HG02885 (cell line): ENCODE data around the gene PCDHGB4.
A peak's percentile ranks its signal among the peaks of the same experiment; 100 is the strongest.
"Not testable (repeated sequence)": the region's sequence is repeated elsewhere in the genome, so short reads cannot be mapped to it uniquely, and the experiment has no call there.

Experiments
- ATAC-seq: cut with Tn5 transposase; IDR thresholded peaks from one replicate; pipeline ENCODE4 v1.9.1; 2021; ENCODE audit warnings: mild to moderate bottlenecking; ENCODE audit not compliant: unreplicated experiment, poor library complexity

Gene PCDHGB4

DNA sequence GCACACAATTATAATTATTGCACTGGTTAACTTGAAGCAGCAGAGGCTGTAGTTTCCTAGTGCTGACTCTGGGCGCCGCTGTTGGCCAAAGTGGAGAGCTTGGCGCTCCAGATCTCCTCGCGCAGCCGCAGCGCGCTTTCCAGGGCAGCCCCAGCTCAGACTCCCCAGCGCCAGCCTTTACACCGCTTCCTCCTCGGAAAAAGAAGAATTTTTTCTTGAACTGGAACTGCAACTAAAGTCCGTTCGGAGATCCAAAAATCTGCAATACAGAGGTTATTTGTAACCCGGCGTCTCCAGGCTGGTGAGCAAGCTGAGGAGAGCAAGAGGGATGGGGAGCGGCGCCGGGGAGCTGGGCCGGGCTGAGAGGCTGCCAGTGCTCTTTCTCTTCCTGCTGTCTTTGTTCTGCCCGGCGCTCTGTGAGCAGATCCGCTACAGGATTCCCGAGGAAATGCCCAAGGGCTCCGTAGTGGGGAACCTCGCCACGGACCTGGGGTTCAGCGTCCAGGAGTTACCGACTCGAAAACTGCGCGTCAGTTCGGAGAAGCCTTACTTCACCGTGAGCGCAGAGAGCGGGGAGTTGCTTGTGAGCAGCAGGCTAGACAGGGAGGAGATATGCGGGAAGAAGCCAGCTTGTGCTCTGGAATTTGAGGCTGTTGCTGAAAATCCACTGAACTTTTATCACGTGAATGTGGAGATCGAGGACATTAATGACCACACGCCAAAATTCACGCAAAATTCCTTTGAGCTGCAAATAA, at the start of gene PCDHGB4:
TSS of gene PCDHGB4 (plus strand) at position 142 of the 755 bp plus-strand sequence. CDS start at position 329, 187 bp downstream.
- ATAC-seq, result peak; percentile 79

DNA sequence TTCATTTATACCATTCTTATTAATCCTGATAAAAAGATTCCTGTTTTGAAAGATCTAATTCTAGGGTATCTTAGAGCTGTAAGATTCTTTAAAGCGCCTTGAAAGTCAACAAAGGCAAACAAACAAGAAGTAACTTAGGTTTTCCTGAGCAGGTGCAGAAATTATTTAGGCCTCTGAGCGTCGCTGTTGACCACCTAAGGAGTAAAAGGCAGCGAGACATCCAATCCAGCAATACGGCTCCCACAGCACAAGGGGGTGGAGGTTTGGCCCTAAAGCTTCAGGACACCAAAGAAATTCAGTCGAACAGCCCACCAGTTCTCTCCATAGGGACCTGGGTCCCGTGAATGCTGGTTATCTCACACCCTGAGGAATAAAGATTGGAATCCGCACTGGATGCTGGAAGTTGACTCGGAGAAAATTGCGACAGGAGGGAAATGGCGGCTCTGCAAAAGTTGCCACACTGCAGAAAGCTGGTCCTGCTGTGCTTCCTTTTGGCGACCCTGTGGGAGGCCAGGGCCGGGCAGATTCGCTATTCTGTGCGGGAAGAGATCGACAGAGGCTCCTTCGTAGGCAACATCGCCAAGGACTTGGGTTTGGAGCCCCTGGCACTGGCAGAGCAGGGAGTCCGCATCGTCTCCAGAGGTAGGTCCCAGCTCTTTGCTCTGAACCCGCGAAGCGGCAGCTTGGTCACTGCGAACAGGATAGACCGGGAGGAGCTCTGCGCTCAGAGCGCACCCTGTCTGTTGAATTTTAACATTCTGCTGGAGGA, 48.8 kb upstream of the PCDHGB4 start, which contains the start of gene PCDHGA2:
TSS of gene PCDHGA2 (plus strand) at position 223 of the 769 bp plus-strand sequence.
- no peak for ATAC-seq

DNA sequence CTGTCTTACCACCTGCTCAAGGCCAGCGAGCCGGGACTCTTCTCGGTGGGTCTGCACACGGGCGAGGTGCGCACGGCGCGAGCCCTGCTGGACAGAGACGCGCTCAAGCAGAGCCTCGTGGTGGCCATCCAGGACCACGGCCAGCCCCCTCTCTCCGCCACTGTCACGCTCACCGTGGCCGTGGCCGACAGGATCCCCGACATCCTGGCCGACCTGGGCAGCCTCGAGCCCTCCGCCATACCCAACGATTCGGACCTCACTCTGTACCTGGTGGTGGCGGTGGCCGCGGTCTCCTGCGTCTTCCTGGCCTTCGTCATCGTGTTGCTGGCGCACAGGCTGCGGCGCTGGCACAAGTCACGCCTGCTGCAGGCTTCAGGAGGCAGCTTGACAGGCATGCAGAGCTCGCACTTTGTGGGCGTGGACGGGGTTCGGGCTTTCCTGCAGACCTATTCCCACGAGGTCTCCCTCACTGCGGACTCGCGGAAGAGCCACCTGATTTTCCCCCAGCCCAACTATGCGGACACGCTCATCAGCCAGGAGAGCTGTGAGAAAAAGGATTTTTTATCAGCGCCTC, 46.6 kb upstream of the PCDHGB4 start:
- ATAC-seq, result not testable (repeated sequence)

DNA sequence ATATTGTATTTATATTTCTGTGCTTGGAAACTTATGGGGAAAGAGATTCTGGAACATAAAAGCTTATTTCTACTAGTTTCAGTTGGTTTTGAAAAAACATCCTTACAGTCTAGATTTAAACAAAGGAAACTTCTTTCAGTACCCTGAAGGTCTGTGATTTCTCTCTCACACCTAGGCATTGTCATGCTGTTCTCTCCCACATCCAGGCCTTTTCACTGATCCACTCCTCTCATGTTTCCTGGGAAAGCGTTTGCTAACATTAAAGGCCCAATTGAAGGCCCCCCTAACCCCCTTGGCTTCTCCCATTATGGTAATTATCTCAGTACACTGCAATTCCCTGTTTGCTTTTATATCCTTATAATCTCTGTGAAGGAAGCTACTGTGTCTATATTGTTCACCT, 44.7 kb upstream of the PCDHGB4 start:
- ATAC-seq, result no peak

DNA sequence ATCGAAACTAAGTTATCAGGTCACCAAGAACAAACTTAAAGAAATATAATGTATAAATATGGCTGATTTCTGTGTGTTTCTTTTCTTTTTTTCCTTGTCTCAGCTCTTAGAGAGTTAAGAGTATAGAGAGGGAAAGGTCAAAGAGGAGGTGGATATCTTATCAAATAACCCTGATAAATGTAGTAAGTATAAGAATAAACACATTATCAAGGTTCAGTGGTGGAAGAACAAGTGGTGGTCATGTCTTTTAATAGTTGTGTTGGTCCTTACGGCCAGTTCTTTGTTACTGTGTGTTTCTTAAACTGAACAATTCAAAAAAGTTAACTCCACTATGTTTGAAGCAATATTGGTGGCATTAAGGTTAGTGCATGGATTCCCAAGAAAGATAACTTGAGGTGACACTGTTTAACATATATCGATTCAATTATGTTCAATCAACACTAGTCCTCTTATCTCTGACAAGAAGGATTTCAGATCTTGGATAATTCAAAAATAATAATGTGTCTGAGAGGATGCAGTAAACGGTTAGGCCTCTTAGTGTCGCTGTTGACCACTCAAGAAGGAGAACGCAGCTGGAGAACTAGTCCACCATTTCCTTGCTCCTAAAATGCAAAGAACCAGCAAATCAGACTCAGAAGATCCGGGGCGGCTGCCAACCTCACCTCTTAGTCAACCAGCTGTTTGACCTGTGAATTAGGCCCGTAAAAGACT, 44.1 kb upstream of the PCDHGB4 start, which contains the start of gene PCDHGA3:
TSS of gene PCDHGA3 (plus strand) at position 588 of the 711 bp plus-strand sequence. CDS start 205 bp downstream, outside the sequence.
- ATAC-seq, result no peak

DNA sequence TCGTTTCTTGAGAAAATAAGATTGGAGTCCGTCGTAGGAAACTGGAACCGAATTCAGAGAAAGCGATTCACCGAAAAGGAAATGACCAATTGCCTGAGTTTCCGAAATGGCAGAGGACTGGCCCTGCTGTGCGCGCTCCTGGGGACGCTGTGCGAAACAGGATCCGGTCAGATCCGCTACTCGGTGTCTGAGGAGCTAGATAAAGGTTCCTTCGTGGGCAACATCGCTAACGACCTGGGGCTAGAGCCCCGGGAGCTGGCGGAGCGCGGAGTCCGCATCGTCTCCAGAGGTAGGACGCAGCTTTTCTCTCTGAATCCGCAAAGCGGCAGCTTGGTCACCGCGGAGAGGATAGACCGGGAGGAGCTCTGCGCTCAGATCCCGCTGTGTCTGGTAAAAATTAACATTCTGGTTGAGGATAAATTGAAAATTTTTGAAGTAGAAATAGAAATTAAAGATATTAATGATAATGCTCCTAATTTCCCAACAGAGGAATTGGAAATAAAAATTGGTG, 43.5 kb upstream of the PCDHGB4 start:
- no peak for ATAC-seq

DNA sequence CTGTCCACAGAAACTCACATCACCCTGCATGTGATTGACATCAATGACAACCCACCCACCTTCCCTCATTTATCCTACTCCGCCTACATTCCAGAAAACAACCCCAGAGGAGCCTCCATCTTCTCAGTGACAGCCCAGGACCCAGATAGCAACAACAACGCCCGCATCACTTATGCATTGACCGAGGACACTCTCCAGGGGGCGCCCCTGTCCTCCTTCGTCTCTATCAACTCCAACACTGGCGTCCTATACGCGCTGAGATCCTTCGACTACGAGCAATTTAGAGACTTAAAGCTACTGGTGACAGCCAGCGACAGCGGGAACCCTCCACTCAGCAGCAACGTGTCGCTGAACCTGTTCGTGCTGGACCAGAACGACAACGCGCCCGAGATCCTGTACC, 42.2 kb upstream of the PCDHGB4 start:
- ATAC-seq, result no peak

DNA sequence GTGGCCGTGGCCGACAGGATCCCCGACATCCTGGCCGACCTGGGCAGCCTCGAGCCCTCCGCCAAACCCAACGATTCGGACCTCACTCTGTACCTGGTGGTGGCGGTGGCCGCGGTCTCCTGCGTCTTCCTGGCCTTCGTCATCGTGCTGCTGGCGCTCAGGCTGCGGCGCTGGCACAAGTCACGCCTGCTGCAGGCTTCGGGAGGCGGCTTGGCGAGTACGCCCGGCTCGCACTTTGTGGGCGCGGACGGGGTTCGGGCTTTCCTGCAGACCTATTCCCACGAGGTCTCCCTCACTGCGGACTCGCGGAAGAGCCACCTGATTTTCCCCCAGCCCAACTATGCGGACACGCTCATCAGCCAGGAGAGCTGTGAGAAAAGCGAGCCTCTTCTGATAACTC, 41.5 kb upstream of the PCDHGB4 start:
- not testable (repeated sequence) for ATAC-seq

DNA sequence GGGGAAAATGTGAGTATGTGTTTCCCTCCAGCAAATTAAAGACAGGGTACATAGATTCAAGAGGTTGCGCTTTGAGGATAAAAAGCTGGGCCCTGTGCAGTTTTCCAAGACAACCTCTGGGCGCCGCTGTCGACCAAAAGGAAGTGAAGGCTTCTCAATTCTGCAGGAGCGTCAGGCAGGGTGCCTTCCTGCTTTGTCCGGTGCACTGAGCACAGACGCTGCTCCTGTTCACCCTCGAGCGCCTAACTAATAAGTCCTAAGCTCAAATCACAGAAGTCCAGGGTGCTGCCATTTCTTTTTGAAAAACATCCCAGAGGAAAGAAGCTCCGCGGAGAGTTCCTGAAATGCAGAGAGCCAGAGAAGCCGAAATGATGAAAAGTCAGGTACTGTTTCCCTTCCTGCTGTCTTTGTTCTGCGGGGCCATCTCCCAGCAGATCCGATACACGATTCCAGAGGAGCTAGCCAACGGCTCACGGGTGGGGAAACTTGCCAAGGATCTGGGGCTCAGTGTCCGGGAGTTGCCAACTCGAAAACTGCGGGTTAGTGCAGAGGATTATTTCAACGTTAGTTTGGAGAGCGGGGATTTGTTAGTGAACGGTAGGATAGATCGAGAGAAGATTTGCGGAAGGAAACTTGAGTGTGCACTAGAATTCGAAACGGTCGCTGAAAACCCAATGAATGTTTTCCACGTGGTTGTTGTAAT, 37.4 kb upstream of the PCDHGB4 start, which contains the start of gene PCDHGB1:
TSS of gene PCDHGB1 (plus strand) at position 183 of the 703 bp plus-strand sequence. CDS start at position 345, 162 bp downstream.
- ATAC-seq, result no peak

DNA sequence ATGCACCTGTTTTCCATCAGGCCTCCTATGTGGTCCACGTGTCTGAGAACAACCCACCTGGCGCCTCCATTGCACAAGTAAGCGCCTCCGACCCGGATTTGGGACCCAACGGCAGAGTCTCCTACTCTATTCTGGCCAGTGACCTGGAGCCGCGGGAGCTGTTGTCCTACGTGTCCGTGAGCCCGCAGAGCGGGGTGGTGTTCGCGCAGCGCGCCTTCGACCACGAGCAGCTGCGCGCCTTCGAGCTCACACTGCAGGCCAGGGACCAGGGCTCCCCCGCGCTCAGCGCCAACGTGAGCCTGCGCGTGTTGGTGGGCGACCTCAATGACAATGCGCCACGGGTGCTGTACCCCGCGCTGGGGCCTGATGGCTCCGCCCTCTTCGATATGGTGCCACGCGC, 35.9 kb upstream of the PCDHGB4 start:
- no peak for ATAC-seq

DNA sequence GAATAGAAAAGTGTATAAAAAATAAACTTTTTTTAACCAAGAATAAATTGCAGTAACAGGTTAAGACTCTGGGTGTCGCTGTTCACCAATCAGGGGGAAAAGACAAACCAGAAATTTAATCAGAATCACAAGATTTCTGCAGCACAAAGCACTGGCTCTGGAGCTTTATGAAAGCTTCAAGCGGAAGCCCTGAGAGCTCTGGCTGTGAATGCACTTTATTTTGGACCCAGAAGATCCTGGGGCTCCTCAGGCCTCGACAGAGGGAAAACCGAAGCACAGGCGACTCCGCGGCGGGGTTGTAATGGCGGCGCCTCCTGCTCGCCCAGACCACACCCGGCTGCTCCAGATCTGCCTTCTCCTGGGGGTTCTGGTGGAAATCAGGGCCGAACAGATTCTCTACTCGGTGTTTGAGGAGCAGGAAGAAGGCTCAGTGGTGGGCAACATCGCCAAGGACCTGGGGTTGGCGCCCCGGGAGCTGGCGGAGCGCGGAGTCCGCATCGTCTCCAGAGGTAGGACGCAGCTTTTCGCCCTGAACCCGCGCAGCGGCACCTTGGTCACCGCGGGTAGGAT, 32.5 kb upstream of the PCDHGB4 start, which contains the start of gene PCDHGA4:
TSS of gene PCDHGA4 (plus strand) at position 122 of the 570 bp plus-strand sequence. CDS start at position 209, 87 bp downstream.
- ATAC-seq, result no peak

DNA sequence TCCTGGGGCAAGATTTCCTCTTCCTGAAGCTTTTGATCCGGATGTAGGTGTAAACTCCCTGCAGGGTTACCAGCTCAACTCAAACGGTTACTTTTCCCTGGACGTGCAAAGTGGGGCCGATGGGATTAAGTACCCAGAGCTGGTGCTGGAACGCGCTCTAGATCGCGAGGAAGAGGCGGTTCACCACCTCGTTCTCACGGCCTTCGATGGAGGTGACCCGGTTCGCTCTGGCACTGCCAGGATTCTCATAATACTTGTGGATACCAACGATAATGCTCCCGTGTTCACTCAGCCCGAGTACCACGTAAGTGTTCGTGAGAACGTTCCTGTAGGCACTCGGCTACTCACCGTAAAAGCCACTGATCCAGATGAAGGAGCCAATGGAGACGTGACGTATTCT, 31.9 kb upstream of the PCDHGB4 start:
- no peak for ATAC-seq

DNA sequence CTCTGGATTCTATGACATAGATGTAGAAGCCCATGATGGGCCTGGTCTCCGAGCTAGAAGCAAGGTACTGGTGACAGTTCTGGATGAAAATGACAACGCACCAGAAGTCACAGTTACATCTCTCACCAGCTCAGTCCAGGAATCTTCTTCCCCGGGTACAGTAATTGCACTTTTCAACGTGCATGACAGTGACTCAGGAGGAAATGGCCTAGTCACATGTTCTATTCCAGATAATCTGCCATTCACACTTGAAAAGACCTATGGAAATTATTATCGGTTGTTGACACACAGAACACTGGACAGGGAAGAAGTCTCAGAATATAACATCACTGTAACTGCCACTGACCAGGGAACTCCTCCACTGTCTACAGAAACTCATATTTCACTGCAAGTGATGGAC, 31.4 kb upstream of the PCDHGB4 start:
- ATAC-seq, result no peak

DNA sequence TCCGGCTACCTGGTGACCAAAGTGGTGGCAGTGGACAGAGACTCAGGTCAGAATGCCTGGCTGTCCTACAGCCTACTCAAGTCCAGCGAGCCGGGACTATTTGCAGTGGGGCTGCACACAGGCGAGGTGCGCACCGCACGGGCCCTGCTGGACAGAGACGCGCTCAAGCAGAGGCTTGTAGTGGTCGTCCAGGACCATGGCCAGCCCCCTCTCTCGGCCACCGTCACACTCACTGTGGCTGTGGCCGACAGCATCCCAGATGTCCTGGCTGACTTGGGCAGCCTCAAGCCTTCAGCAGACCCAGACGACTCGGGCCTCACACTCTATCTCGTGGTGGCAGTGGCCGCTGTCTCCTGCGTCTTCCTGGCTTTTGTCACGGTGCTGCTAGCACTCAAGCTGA, 30.5 kb upstream of the PCDHGB4 start:
- no peak for ATAC-seq

DNA sequence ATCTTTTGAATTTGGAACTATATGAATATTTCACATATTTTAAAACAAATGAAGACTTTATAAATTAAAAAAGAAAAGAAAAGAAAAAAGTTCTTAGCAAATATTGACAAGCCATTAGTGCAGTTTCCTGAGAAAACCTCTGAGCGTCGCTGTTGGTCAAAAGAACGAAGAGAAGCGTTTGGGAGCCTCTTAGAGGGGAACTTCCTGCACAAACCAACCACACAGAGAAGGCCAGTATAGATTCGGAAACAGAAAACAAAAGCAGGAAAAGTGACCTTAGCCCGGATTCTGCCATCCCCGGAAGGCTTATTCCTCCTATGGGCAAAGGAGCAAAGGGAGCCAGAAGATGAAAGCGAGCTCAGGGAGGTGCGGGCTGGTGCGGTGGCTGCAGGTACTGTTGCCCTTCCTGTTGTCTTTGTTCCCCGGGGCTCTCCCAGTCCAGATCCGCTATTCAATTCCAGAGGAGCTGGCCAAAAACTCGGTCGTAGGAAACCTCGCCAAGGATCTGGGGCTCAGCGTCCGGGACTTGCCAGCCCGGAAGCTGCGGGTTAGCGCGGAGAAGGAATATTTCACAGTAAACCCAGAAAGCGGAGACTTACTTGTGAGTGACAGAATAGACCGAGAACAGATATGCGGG, 27.6 kb upstream of the PCDHGB4 start, which contains the start of gene PCDHGB2:
TSS of gene PCDHGB2 (plus strand) at position 205 of the 637 bp plus-strand sequence. CDS start at position 347, 142 bp downstream.
- no peak for ATAC-seq

DNA sequence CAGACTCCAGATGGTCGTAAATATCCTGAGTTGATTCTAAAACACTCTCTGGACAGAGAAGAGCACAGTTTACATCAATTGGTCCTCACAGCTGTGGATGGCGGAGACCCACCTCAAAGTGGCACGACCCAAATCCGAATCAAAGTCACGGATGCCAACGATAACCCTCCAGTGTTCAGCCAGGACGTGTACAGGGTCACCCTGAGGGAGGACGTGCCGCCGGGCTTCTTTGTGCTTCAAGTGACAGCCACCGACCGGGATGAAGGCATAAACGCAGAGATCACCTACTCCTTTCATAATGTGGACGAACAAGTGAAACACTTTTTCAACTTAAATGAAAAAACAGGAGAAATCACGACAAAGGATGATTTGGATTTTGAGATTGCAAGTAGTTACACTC, 26.8 kb upstream of the PCDHGB4 start:
- no peak for ATAC-seq

DNA sequence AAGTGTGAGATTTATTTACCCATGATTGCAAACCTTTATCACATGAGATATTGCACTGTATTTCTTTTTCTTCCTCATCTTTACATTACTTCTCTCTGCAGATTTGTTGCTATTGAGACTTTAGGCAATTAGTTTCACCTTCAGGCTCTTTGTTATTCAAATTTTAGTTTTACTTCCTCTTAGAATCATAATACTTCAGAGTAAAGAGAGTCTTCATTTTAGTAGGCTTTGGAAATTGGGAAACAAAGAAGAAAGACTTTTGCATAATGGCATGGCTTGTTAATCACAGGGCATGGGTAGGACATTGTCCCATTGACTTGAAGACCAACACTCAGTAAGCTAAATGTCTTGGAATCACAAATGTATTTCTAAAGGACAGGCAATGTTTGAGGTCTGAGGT, 24.8 kb upstream of the PCDHGB4 start:
- no peak for ATAC-seq

DNA sequence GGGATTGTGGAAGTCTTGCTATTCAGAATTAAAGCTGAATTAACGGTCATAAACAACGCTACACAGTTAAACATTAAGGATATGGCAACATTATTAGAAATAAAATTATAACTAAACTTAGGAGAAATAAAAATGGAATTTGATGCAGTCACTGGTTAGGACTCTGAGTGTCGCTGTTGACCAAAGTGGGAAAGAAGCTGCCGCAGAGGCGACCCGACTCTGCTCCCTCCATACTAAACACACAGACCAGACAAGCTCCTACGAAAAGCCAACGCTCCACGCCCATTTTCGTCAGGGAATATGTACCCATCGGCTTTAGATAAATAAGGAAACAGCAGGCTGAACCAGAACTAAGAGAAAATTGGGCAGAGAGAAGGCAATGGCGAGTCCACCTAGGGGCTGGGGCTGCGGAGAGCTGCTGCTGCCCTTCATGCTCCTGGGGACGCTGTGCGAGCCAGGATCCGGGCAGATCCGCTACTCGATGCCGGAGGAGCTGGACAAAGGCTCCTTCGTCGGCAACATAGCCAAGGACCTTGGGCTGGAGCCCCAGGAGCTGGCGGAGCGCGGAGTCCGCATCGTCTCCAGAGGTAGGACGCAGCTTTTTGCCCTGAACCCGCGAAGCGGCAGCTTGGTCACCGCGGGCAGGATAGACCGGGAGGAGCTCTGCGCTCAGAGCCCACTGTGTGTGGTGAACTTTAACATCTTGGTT, 23.4 kb upstream of the PCDHGB4 start, which contains the start of gene PCDHGA5:
TSS of gene PCDHGA5 (plus strand) at position 211 of the 709 bp plus-strand sequence. CDS start at position 380, 169 bp downstream.
- no peak for ATAC-seq
